Fibroblast of upper back skin (primary cell): Measurements from ENCODE around the gene PROSER2.
"Not testable (repeated sequence)": the region's sequence is repeated elsewhere in the genome, so short reads cannot be mapped to it uniquely, and the experiment has no call there.

Experiments used
- DNase-seq: peaks from one replicate; pipeline ENCODE4 v3.0.0-alpha.2; 2013

The PROSER2 gene

GRCh38 chr10:11837372-11838161 lies 14.4 kb downstream of the PROSER2 start:
- DNase-seq = no peak

GRCh38 chr10:11838298-11838852 lies 15.2 kb downstream of the PROSER2 start:
- DNase-seq = no peak

GRCh38 chr10:11841375-11841774 lies 18.2 kb downstream of the PROSER2 start:
- no peak for DNase-seq

- DNase-seq = no peak
Observed at GRCh38 chr10:11842411-11842810, 19.3 kb downstream of the PROSER2 start.

GRCh38 chr10:11845113-11845512 lies 22.0 kb downstream of the PROSER2 start:
- no peak for DNase-seq

- no peak for DNase-seq
Observed at GRCh38 chr10:11846542-11846941, 23.4 kb downstream of the PROSER2 start.

GRCh38 chr10:11849277-11849676 lies 26.1 kb downstream of the PROSER2 start:
- no peak for DNase-seq

GRCh38 chr10:11849911-11850310 lies 26.8 kb downstream of the PROSER2 start:
- no peak for DNase-seq

GRCh38 chr10:11851910-11852309 lies 28.8 kb downstream of the PROSER2 start:
- DNase-seq = no peak

- DNase-seq = not testable (repeated sequence)
Observed at GRCh38 chr10:11852637-11853036, 29.5 kb downstream of the PROSER2 start.

- no peak for DNase-seq
Observed at GRCh38 chr10:11853468-11853867, 30.3 kb downstream of the PROSER2 start.

- DNase-seq = no peak
Observed at GRCh38 chr10:11854301-11854700, 31.1 kb downstream of the PROSER2 start.

GRCh38 chr10:11856089-11856488 lies 32.9 kb downstream of the PROSER2 start:
- no peak for DNase-seq

- no peak for DNase-seq
Observed at GRCh38 chr10:11856678-11857077, 33.5 kb downstream of the PROSER2 start.

GRCh38 chr10:11858093-11858492 lies 34.9 kb downstream of the PROSER2 start:
- DNase-seq = no peak

GRCh38 chr10:11861341-11861740 lies 38.2 kb downstream of the PROSER2 start:
- no peak for DNase-seq

- DNase-seq = no peak
Observed at GRCh38 chr10:11861811-11862428, 38.8 kb downstream of the PROSER2 start.

GRCh38 chr10:11863353-11864109 lies 40.4 kb downstream of the PROSER2 start:
- no peak for DNase-seq

- no peak for DNase-seq
Observed at GRCh38 chr10:11864727-11865126, 41.6 kb downstream of the PROSER2 start.

- DNase-seq = no peak
Observed at GRCh38 chr10:11865561-11865960, 42.4 kb downstream of the PROSER2 start.

GRCh38 chr10:11866199-11866925 lies 43.2 kb downstream of the PROSER2 start:
- no peak for DNase-seq

- DNase-seq = no peak
Observed at GRCh38 chr10:11869219-11869618, 46.1 kb downstream of the PROSER2 start.
